T-helper 1 cell (primary cell): ENCODE measurements around the gene EPB41L4B.
A peak's percentile ranks its signal among the peaks of the same experiment; 100 is the strongest.
"Not testable (repeated sequence)": the region's sequence is repeated elsewhere in the genome, so short reads cannot be mapped to it uniquely, and the experiment has no call there.

Source experiments
- DNase-seq, 5 donors: peaks; one replicate each; pipeline ENCODE4 v3.0.0-alpha.2; 2012 to 2020
- total RNA-seq, 4 donors: gene quantifications; one replicate each; lab custom pipeline; 2026; lab: John Stamatoyannopoulos, UW

Gene EPB41L4B
- 0 to 0.08 (median 0) reads per million in 4 donors for total RNA-seq

DNA sequence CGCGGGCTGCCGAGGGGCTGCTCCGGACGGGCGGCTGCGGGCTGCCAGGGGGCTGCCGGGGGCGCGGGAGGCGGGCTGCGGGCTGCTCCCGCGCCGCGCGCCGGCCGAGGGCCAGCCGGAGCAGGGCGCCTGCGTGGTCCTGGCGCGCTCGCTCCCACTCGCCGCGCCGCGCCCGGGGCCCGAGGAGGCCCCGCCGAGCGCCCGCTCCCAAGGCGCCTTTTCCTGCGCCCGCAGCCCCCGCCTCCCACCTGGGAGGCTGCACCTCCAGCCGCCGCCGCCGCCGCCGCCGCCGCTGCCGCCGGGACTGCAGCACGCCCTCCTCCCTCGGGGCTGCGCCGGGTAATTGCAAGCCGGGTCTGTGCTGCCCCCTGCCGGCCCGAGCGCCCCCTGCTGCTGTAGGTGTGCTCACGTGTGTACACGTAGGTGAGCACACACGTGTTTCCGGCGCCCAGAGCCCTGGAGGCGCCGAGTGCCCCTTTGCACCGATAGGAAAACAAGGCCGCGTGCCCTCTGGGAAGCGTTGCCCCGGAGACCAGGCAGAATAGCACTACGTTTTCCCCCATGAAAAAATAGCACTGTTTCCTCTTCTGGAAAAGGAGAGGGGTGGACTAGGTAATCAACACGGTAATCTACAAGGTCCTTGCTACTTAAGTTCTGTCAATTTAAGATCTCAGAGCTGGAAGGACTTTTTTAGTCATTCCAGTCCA is at the start of gene EPB41L4B:
TSS of gene EPB41L4B (minus strand) at position 318 of the 707 bp plus-strand sequence. CDS start 613 bp downstream, outside the sequence.
- DNase-seq, result peak; percentile 59 to 84 (median 79)

DNA sequence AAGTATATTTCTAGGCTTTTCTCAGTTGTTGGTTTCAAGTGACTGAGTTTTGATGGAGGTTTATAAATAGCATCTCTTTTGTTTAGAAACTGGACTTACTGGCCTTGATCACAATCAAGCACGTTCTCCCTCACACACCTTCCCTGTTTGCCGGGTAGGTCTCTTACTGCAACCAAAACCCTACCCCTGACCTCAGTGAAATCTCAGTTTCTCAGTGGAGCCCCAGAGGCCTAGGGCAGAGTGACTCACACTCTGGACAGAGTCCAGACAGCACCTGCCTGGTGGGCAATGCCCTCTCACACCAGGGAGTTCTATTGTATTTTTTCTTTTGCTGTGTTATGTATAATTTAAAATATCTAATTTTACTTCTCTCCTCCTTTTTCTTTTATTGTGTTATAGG is 48.4 kb upstream of the EPB41L4B start:
- no peak for DNase-seq

DNA sequence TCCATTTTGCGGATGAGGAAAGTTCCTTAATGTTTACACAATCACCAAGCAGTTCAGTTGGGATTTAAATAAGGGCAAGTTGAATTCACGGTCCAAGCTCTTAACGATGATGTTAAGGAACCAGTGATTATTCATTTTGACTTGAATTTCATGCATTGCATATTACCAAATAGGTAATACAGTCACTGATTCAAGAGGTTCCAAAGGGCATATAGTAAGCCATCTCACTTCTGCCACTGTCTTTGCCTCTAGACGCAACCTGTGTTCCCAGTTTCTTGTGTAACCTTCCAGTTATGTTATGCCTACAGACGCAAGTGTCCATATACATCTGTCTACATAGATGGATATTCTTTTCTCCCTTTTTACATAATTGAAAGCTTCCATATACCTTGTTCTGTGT is 39.9 kb upstream of the EPB41L4B start:
- DNase-seq, result no peak

- DNase-seq, result not testable (repeated sequence)
Observed at GRCh38 chr9:109358968-109359603, 38.2 kb upstream of the EPB41L4B start.

- DNase-seq, result no peak
Observed at GRCh38 chr9:109355564-109356297, 34.9 kb upstream of the EPB41L4B start.

DNA sequence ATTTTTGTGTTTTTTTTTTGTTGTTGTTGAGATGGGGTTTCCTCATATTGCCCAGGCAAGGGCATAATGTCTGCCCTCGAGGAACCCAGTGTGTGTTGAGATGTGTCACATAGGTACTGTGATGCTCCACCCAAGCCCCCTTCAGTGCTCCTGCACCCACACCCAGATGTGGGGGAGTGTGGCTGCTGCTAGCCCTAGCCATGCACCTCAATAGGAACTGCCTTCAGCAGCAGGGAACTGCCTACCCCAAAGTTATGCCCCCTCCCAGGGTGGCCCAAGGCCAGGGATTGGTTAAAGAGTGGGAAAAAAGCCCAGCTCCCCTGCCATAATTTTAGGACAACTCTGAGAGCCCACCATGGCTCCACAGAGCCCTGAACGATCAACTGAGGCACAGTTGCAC is 33.3 kb upstream of the EPB41L4B start:
- DNase-seq, result no peak

DNA sequence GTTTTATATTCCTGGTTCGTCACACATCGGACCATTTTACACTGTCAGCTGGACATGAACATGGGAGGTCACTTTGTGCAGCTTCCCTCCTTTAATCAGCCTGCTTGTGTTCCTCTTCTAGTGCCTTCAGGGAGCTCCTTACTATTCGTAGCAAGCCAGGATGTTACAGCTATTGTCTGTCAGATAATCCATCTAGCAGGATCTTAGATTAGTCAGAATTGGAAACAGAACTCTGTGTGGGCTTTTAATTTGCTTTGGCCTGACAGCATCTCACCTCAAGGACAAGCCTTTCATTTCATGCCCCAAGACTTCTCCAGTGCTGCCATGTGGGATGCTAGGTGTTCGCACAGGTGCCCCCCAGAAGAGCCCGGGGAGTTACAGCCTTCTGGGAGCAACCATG is 30.2 kb upstream of the EPB41L4B start:
- no peak for DNase-seq

GRCh38 chr9:109349421-109349846 is 28.6 kb upstream of the EPB41L4B start:
- no peak for DNase-seq

DNA sequence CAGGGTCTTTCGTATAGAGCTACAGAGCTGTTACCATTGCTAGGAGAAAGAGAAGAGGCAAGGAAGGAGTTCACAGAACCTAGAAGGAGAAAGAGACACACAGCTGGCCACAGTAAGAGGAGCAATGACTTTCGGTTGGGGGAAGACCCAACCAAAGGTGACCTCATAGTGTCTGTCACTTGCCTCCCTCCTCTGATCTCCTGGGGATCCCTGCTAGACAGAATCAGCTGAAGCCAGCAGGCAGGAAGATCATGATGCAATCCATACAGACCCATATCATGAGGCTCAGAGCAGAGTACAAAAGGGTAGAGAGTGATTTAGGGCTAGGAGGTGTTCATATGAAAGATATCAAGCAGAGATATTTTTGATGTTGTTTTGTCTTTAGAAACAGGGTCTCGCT is 26.0 kb upstream of the EPB41L4B start:
- DNase-seq, result no peak

- DNase-seq, result no peak
Observed at GRCh38 chr9:109344866-109345265, 24.0 kb upstream of the EPB41L4B start.

DNA sequence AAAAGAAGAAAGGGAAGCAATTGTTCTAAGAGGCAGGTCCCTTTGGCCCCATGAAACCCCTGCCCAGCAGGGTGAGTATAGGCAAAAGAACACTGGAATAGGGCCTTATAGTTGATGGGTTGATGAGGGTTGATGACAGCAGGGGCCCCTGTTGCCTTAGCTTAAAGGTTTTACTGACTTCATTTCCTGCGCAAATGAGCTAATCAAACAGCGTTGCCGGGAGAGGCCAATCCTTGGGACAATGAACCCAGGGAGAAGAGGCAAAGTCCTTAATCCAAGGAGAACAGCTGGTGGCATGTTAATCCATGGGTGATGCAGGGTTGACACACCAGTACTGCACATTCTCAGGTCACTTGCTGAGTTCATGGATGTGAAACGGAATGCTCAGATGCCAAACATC is 22.0 kb upstream of the EPB41L4B start:
- DNase-seq, result no peak

GRCh38 chr9:109341561-109341960 is 20.7 kb upstream of the EPB41L4B start:
- DNase-seq, result no peak

GRCh38 chr9:109340979-109341378 is 20.1 kb upstream of the EPB41L4B start:
- not testable (repeated sequence) for DNase-seq

GRCh38 chr9:109336409-109336808 is 15.6 kb upstream of the EPB41L4B start:
- DNase-seq, result no peak

DNA sequence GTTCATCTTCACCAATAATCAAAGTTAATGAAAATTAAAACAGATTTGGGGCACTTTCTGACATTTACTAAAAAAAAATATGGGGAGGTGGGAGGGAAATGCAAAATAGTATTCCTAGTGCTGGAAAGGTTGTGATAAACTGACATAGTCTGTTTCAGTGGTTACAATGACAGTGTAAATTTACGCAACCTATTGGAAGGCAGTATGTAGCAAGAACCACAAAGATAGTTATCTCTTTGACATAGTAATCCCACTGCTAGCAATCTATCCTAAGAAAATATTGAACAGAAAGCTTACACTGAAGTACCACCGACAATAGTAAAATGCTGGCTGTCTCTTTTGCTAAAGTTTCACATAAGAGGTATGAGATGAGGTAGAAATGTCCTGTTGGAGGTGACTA is 15.1 kb upstream of the EPB41L4B start:
- DNase-seq, result no peak

DNA sequence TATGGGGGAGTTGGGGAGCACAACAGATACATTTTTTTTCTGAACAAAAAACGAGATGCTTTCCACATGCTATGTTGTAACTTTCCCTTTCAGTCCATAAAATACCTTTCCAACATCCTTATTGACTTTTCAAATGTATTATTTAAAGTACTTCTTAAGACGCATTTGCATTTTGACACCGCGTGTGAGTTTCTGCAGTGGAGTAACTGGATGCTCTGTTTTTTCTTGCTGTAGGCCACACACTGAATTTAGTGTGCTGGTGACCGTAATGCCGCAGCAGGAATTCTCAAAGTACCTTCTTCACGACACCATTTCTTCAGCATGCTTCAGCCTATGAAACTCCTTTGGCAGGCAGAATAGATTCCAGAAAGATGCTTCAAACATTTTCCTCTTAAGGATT is 14.3 kb upstream of the EPB41L4B start:
- DNase-seq, result no peak

DNA sequence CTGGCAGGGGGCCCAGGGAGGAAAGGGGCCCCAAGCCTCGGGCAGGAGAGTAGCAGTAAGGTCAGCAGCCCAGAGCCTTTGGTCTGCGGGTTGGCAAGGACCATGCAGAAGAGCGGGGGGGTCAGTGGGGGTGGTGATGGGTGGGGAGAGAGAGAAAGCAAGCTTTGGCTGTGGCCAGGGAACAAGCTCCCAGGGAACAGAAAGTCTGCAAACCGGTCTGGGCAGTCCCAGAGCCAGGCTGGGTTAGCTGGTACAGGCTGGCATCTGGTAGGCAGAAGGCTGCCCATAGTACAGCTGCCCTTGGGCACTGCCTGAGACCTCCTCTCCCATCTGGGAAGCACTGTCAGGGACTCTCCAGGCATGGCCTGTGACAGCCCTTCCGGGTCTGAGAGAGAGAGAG is 10.5 kb upstream of the EPB41L4B start:
- DNase-seq, result no peak

DNA sequence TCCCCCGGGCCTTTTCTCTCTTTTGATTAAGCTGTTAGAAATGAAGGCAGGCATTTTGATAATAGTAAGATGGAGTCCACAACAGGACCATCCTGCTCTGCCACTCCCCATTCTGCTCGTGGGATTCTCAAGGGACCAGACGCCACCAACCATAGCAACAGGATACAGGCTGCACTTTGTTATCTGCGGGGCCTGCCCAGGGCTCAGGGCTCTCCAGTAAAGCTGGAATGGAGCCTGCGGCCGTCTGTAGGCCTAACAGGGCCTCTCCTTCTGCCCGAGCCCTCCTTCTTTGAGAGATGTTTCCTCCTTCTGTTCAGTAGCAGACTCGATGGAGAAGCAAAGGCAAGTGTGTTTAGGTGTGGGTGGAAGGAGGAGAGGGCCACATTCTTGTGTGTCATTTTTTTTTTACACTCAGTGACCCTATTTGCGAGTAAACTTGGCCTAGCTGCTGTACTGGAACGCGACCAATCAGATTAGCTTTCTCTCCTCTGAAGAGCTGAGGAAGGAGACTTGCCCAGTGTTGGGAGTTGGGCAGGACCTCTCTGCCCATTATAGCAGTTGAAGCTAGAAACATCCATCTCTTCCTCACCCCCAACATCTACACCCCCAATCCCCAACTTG is 8.9 kb upstream of the EPB41L4B start:
- DNase-seq, result no peak

DNA sequence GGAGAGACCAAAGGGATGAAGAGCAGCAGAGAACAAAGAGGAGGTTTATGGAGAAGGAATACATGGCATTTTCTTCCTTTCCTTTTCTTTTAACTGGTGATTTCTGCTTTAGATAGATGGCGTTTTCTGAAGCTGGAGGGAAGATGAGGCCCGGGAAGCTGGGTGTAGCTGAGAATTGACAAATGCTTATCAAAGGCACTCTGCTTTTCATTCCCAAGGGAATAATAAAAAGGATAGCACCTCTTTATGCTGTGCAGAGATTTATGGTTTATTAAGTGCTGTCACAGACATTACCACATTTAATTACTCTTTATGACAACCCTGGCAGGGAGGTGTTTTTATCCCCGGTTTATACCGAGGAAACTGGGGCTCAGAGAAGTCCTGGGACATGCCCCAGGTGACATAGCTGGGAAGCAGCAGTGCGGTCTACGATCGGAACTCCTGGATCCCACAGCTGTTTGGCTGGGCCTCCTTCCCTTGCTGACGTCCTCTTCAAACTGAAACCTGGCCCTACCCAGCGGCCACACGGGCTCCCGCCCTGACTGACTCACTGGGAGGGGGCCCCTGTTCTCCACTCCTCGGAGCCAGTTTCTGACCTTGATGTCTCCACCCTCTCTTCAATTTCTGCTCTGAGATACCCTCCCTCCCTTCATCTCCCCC is 8.2 kb upstream of the EPB41L4B start:
- DNase-seq, result no peak

DNA sequence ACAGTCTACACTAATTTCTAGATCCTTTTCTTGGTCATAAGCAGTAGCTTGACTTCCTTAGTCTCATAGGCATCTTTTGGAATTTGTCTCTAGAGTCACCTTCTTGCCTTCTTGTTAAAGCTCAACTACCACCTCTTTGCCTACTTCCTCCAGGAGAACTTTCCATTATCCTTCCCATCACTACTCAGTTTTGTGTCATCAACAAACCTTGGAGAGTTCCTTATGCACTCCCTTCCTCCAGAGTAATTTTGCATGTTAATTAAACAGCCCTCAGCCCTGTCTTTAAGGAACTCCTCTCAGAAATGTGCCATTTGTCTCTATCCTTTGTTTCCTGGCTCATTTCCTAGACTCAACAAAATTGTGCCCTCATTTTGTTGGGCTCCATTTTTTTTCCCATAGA is 4.2 kb upstream of the EPB41L4B start:
- no peak for DNase-seq

GRCh38 chr9:109323771-109324170 is 2.9 kb upstream of the EPB41L4B start:
- no peak for DNase-seq

DNA sequence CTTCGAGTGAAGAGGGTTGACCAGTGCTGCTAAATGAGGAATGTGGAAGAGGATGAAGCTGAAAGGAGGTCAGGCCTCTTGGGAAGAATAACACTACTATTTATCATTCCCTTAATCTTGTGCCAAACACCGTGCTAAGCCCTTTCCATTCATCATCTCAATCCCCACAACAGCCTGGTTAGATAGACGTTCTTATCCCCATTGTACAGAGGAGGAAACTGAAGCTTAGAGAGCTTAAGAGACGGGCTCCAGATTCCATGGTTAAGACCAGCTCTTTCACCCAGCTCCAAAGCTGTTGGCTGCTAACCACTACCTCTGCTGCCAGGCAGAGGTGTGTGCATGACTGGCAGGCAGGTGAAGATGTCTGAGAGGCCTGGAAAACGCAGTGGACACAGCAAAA is 868 bp upstream of the EPB41L4B start:
- no peak for DNase-seq

- DNase-seq, result no peak
Observed at GRCh38 chr9:109320331-109320741, 523 bp downstream of the EPB41L4B start.
